ENCODE data around the gene EDN1.
A peak's percentile ranks its signal among the peaks of the same experiment; 100 is the strongest.

GRCh38 chr6:12289933-12290820 is at the start of gene EDN1:
- peak; percentile 88 for TF ChIP-seq POLR2AphosphoS5 (IDR thresholded peaks at IDR 0.05; ENCODE audit: low read depth, low read length)
- TF ChIP-seq CTCF (IDR thresholded peaks at IDR 0.05), result peak; percentile 22; the same call in 1 of the 2 replicates
- peak; percentile 97 for TF ChIP-seq TCF7L2 (IDR thresholded peaks at IDR 0.05; ENCODE audit: low read depth, low read length)
- peak; percentile 62 to 72 for TF ChIP-seq REST (IDR thresholded peaks at IDR 0.05; ENCODE audit: insufficient read depth in 1 of 2, low read depth in 2 of 2, low read length in 1 of 2)

Data from Panc1 (cell line).